H1 (cell line): ENCODE results near the gene DIRAS2. TPM values are rescaled to one million over a fixed set of nuclear protein-coding genes. Genes with fewer than 3 reads are reported as not detected.

Experiments
- CTCF ChIA-PET: fragments of 300-600 bp; sonication (Branson Sonifier 250); formaldehyde crosslinking; loops from one replicate; lab custom pipeline; 2021; ENCODE audit not compliant: partially characterized antibody; lab: Charles Lee
- POLR2A ChIA-PET: fragments of 300-600 bp; sonication (Branson Sonifier 250); formaldehyde crosslinking; loops from one replicate; lab custom pipeline; 2021; ENCODE audit warnings: inconsistent platforms; ENCODE audit not compliant: partially characterized antibody; lab: Charles Lee
- DNase-seq, 2 experiments: peaks; one replicate each; pipeline versions ENCODE4 v3.0.0 to v3.0.0-alpha.2; 2010 to 2022; ENCODE audit warnings: low spot score in 2 of 2, low read depth in 1 of 2, mixed read lengths in 1 of 2
- FAIRE-seq: peaks from 2 replicates; lab custom pipeline; 2011; peaks lifted over from hg19 to GRCh38; lab: Jason Lieb, UNC
- H2AFZ ChIP-seq: 2 replicates; pipeline ENCODE4 v1.8.1; 2012; ENCODE audit warnings: low read length, inconsistent platforms
- H2AK5ac ChIP-seq: 2 replicates; pipeline ENCODE4 v1.6.1; 2013; ENCODE audit warnings: low read depth, low read length
- H2BK120ac ChIP-seq: replicated peaks from 2 replicates; pipeline ENCODE3; 2013; ENCODE audit warnings: low read depth, low read length, inconsistent platforms
- H2BK12ac ChIP-seq: 2 replicates; pipeline ENCODE4 v1.6.1; 2013; ENCODE audit warnings: low read depth, low read length
- H2BK15ac ChIP-seq: 2 replicates; pipeline ENCODE4 v1.6.1; 2013; ENCODE audit warnings: low read length
- H2BK20ac ChIP-seq: 2 replicates; pipeline ENCODE4 v1.6.1; 2013; ENCODE audit warnings: low read length
- H2BK5ac ChIP-seq: 2 replicates; pipeline ENCODE4 v1.6.1; 2013; ENCODE audit warnings: low read depth, low read length
- H3K14ac ChIP-seq: 2 replicates; pipeline ENCODE4 v1.6.1; 2013; ENCODE audit warnings: inconsistent platforms; ENCODE audit not compliant: insufficient read length
- H3K18ac ChIP-seq: 2 replicates; pipeline ENCODE4 v1.6.1; 2013; ENCODE audit warnings: low read length; ENCODE audit errors: extremely low read depth
- H3K23ac ChIP-seq: 2 replicates; pipeline ENCODE4 v1.6.1; 2013; ENCODE audit warnings: inconsistent platforms; ENCODE audit not compliant: insufficient read length
- H3K23me2 ChIP-seq: 2 replicates; pipeline ENCODE4 v1.6.1; 2013; ENCODE audit warnings: low read depth, low read length
- H3K27ac ChIP-seq: 2 replicates; pipeline ENCODE4 v1.6.1; 2011; ENCODE audit warnings: low read depth, low read length, inconsistent platforms
- H3K27me3 ChIP-seq, 4 experiments: replicated peaks in 1 of 4; 1 replicate in 1 of 4; 2 replicates in 3 of 4; pipeline versions ENCODE4 v1.6.1 to v1.8.1; 2011 to 2013; ENCODE audit warnings: low read length in 3 of 4, mild to moderate bottlenecking in 3 of 4, inconsistent platforms in 2 of 4, mixed read lengths in 2 of 4, moderate library complexity in 1 of 4; ENCODE audit not compliant: control insufficient read depth in 3 of 4, insufficient read depth in 3 of 4; ENCODE audit errors: extremely low read depth in 1 of 4
- H3K36me3 ChIP-seq, 4 experiments: 2 replicates each; pipeline versions ENCODE4 v1.6.1 to v1.8.1; 2011 to 2013; ENCODE audit warnings: mild to moderate bottlenecking in 4 of 4, low read length in 3 of 4, moderate library complexity in 2 of 4, control low read depth in 1 of 4, inconsistent platforms in 1 of 4; ENCODE audit not compliant: insufficient read depth in 4 of 4, control insufficient read depth in 2 of 4
- H3K4ac ChIP-seq: replicated peaks from 2 replicates; pipeline ENCODE3; 2013; ENCODE audit warnings: low read length, low read depth, mixed read lengths, inconsistent platforms; ENCODE audit not compliant: insufficient read length
- H3K4me1 ChIP-seq, 4 experiments: replicated peaks in 1 of 4; 1 replicate in 1 of 4; 2 replicates in 3 of 4; pipeline versions ENCODE4 v1.6.1 to v1.8.1; 2011 to 2013; ENCODE audit warnings: low read length in 3 of 4, inconsistent platforms in 2 of 4, mixed read lengths in 1 of 4; ENCODE audit not compliant: insufficient read depth in 4 of 4, control insufficient read depth in 3 of 4
- H3K4me2 ChIP-seq, 2 experiments: 2 replicates each; pipeline versions ENCODE4 v1.6.1 to v1.8.1; 2011 to 2013; ENCODE audit warnings: low read depth in 2 of 2, low read length in 2 of 2, control low read depth in 1 of 2, inconsistent platforms in 1 of 2, mild to moderate bottlenecking in 1 of 2; ENCODE audit not compliant: insufficient read depth in 1 of 2
- H3K4me3 ChIP-seq, 4 experiments: fragments of 200-600, 300-600 bp in 1 of 4; sonication (generic), shearing (Covaris generic), sonication (Bioruptor Twin) in 1 of 4; 2 replicates each; pipeline versions ENCODE4 v1.5.1 to v1.8.1; 2011 to 2016; ENCODE audit warnings: low read length in 4 of 4, low read depth in 3 of 4, control low read depth in 2 of 4, inconsistent platforms in 2 of 4, mild to moderate bottlenecking in 2 of 4, mixed read lengths in 1 of 4, moderate library complexity in 1 of 4; ENCODE audit not compliant: insufficient read depth in 2 of 4; ENCODE audit errors: extremely low read depth in 1 of 4
- H3K56ac ChIP-seq: replicated peaks from 2 replicates; pipeline ENCODE3; 2013; ENCODE audit warnings: low read depth, mild to moderate bottlenecking, mixed read lengths, low read length, inconsistent platforms; ENCODE audit not compliant: insufficient read length
- H3K79me1 ChIP-seq: 2 replicates; pipeline ENCODE4 v1.6.1; 2013; ENCODE audit warnings: low read depth, low read length, control low read depth
- H3K79me2 ChIP-seq, 2 experiments: 2 replicates each; pipeline versions ENCODE4 v1.6.1 to v1.8.1; 2012 to 2013; ENCODE audit warnings: low read length in 2 of 2, mild to moderate bottlenecking in 2 of 2, inconsistent platforms in 1 of 2; ENCODE audit not compliant: insufficient read depth in 2 of 2, control insufficient read depth in 1 of 2
- H3K9ac ChIP-seq, 4 experiments: replicated peaks in 1 of 4; 1 replicate in 1 of 4; 2 replicates in 3 of 4; pipeline versions ENCODE4 v1.6.1 to v1.8.1; 2011 to 2013; ENCODE audit warnings: low read depth in 3 of 4, low read length in 3 of 4, control low read depth in 2 of 4, mild to moderate bottlenecking in 2 of 4, moderate library complexity in 2 of 4, inconsistent platforms in 1 of 4; ENCODE audit errors: extremely low read depth in 1 of 4
- H3K9me3 ChIP-seq, 2 experiments: 2 replicates each; pipeline versions ENCODE4 v1.6.1 to v1.8.1; 2012 to 2013; ENCODE audit warnings: mild to moderate bottlenecking in 2 of 2, moderate library complexity in 2 of 2, control low read depth in 1 of 2, inconsistent platforms in 1 of 2, low read depth in 1 of 2, low read length in 1 of 2, mixed read lengths in 1 of 2; ENCODE audit not compliant: insufficient read depth in 2 of 2
- H4K20me1 ChIP-seq, 2 experiments: replicated peaks in 1 of 2; 2 replicates each; pipeline versions ENCODE3 to v1.8.1; 2011 to 2013; ENCODE audit warnings: inconsistent platforms in 2 of 2, low read length in 2 of 2, mild to moderate bottlenecking in 1 of 2; ENCODE audit not compliant: insufficient read depth in 2 of 2, control insufficient read depth in 1 of 2
- H4K5ac ChIP-seq: 2 replicates; pipeline ENCODE4 v1.6.1; 2013; ENCODE audit warnings: low read length, low read depth, mixed read lengths, inconsistent platforms; ENCODE audit not compliant: insufficient read length
- H4K8ac ChIP-seq: 2 replicates; pipeline ENCODE4 v1.8.0; 2013; ENCODE audit warnings: mild to moderate bottlenecking, moderate library complexity, low read length, inconsistent platforms; ENCODE audit not compliant: insufficient read depth; ENCODE audit errors: extremely low read depth
- H4K91ac ChIP-seq: replicated peaks from 2 replicates; pipeline ENCODE3; 2013; ENCODE audit warnings: low read length, mixed read lengths, inconsistent platforms; ENCODE audit not compliant: insufficient read length
- BCL11A ChIP-seq, 2 experiments: IDR thresholded peaks; one replicate each; pipeline ENCODE4 v1.6.1; 2011; ENCODE audit warnings: low read depth in 2 of 2, low read length in 2 of 2, mild to moderate bottlenecking in 2 of 2
- CBX5 ChIP-seq: fragments of 300-800, 300-1000 bp; sonication (generic); IDR thresholded peaks from 2 replicates; pipeline ENCODE4 v1.7.1; 2016; ENCODE audit warnings: antibody characterized with exemption, low read length, low read depth
- CEBPB ChIP-seq: IDR thresholded peaks from 2 replicates; pipeline ENCODE4 v1.6.1; 2012; ENCODE audit warnings: low read depth, low read length
- CREB1 ChIP-seq: IDR thresholded peaks from 2 replicates; pipeline ENCODE4 v1.6.1; 2012; ENCODE audit warnings: inconsistent platforms
- GABPA ChIP-seq: IDR thresholded peaks from 2 replicates; pipeline ENCODE4 v1.6.1; 2011; ENCODE audit warnings: mild to moderate bottlenecking, low read length, moderate library complexity, borderline replicate concordance; ENCODE audit not compliant: insufficient read depth
- POU5F1 ChIP-seq: IDR thresholded peaks from 2 replicates; pipeline ENCODE4 v1.6.1; 2011; ENCODE audit warnings: low read depth, mild to moderate bottlenecking, low read length, moderate library complexity
- RAD21 ChIP-seq, 2 experiments: IDR thresholded peaks in 1 of 2; conservative IDR thresholded peaks in 1 of 2; 2 replicates each; pipeline ENCODE4 v1.6.1; 2011; ENCODE audit warnings: low read depth in 2 of 2, low read length in 2 of 2, improper control_type of control experiment in 1 of 2, inconsistent platforms in 1 of 2, mild to moderate bottlenecking in 1 of 2, moderate library complexity in 1 of 2
- RNF2 ChIP-seq: fragments of 200-900, 300-1000 bp; sonication (generic); IDR thresholded peaks from 2 replicates; pipeline ENCODE4 v1.7.1; 2016; ENCODE audit warnings: borderline replicate concordance, low read depth, mild to moderate bottlenecking, antibody characterized with exemption, low read length; ENCODE audit not compliant: poor library complexity, severe bottlenecking; ENCODE audit errors: missing control alignments
- RXRA ChIP-seq: IDR thresholded peaks from 2 replicates; pipeline ENCODE4 v1.6.1; 2011; ENCODE audit warnings: low read depth, mild to moderate bottlenecking, low read length, moderate library complexity; ENCODE audit not compliant: insufficient read depth
- SIN3A ChIP-seq, 2 experiments: IDR thresholded peaks in 1 of 2; conservative IDR thresholded peaks in 1 of 2; 2 replicates each; pipeline ENCODE4 v1.6.1; 2011 to 2012; ENCODE audit warnings: low read length in 2 of 2, improper control_type of control experiment in 1 of 2, low read depth in 1 of 2, mild to moderate bottlenecking in 1 of 2
- SIX5 ChIP-seq: IDR thresholded peaks from 2 replicates; pipeline ENCODE4 v1.6.1; 2011; ENCODE audit warnings: mild to moderate bottlenecking, low read depth, low read length
- SP1 ChIP-seq: IDR thresholded peaks from 2 replicates; pipeline ENCODE4 v1.6.1; 2011; ENCODE audit warnings: low read depth, low read length
- SP4 ChIP-seq: IDR thresholded peaks from 2 replicates; pipeline ENCODE4 v1.6.1; 2012; ENCODE audit warnings: low read length, inconsistent platforms
- TBP ChIP-seq: IDR thresholded peaks from 2 replicates; pipeline ENCODE4 v1.6.1; 2011; ENCODE audit warnings: low read depth, low read length, improper control_type of control experiment
- TEAD4 ChIP-seq: IDR thresholded peaks from 2 replicates; pipeline ENCODE4 v1.6.1; 2012; ENCODE audit warnings: low read depth, low read length, inconsistent platforms, mixed read lengths
- WGBS, 2 experiments: shearing (Covaris generic) in 1 of 2; methylation state at CpG; one replicate each; pipeline versions ENCODE4 v1.1.6 to v1.1.7; 2013 to 2015; ENCODE audit warnings: low lambda C conversion rate in 2 of 2, mixed read lengths in 2 of 2, inconsistent platforms in 1 of 2, low coverage in 1 of 2, missing lambda C conversion rate in 1 of 2; ENCODE audit not compliant: insufficient replicate concordance in 2 of 2, insufficient coverage in 1 of 2, insufficient read length in 1 of 2; ENCODE audit errors: extremely low coverage in 1 of 2, missing lambda C conversion rate in 1 of 2; 5-methylcytosine and 5-hydroxymethylcytosine counted together
- polyA plus RNA-seq, 7 experiments: library from polyadenylated mRNA; depleted of rRNA in 3 of 7; stranded (reverse) in 5 of 7; unstranded in 2 of 7; fragments of >200 nt in 5 of 7; fragments of 200-250 nt in 2 of 7; gene quantifications; 1 replicate in 5 of 7; 2 replicates in 1 of 7; 4 replicates in 1 of 7; pipeline versions ENCODE4 v1.2.1 to v1.2.3, GENCODE V29; 2011 to 2013; ENCODE audit warnings: missing spikeins in 2 of 7, mixed read lengths in 2 of 7
- total RNA-seq: library from RNA; stranded (reverse); fragmentation: NEBNext Ultra II Directional; extraction: Animal tissue kit (Norgen Biotek cat#: 25700); gene quantifications from 2 replicates; pipeline ENCODE4 v1.2.1, GENCODE V29; 2021

Gene DIRAS2
- total and polyA plus RNA-seq, 2 of the 8 experiments (the other 6 are each of a cell fraction or from before 2014, with no cell fraction given): 0.06 to 0.15 TPM

GRCh38 chr9:90598191-90598590 is 44.4 kb downstream of the DIRAS2 start:
- Histone ChIP-seq H2BK15ac (no peak overlapping the region), H3K56ac (no peak overlapping the region), H3K4me2 (no peak overlapping the region), H2AK5ac (no peak overlapping the region), H3K14ac (no peak overlapping the region), H2BK12ac (no peak overlapping the region), H2BK20ac (no peak overlapping the region), H4K5ac (no peak overlapping the region), H3K18ac (no peak overlapping the region), H3K9ac (no peak overlapping the region), H3K4me1 (no peaks in the 10 kb centered on the region), H2AFZ (no peak overlapping the region), H3K79me1 (no peaks in the 10 kb centered on the region), H3K23me2 (no peaks in the 10 kb centered on the region), H3K27ac (no peak overlapping the region), H4K91ac (no peak overlapping the region), H3K27me3 (no peaks in the 10 kb centered on the region), H3K4me3 (no peak overlapping the region), H3K23ac (no peak overlapping the region), H2BK5ac (no peak overlapping the region), H3K4ac (no peak overlapping the region), H4K8ac (no peak overlapping the region), H3K36me3 (no peaks in the 10 kb centered on the region), H3K9me3 (peaks cover 4 to 5% of the 10 kb centered on the region in 2 experiments; a peak in 2 of 4 replicates), H3K79me2 (no peaks in the 10 kb centered on the region), H4K20me1 (no peaks in the 10 kb centered on the region), H2BK120ac (no peak overlapping the region)
- FAIRE-seq (no peak), DNase-seq (no peak)
- ChIA-PET POLR2A (no interaction called here), CTCF (no interaction called here)
- 93% methylated on average over 5 of the region's 5 CpGs; no CpG with 5 or more reads in 1 of the 2 experiments for WGBS, 2 experiments
- TF ChIP-seq SIX5 (no peak), SIN3A (conservative IDR thresholded peaks at IDR 0.05 in 1 of 2, IDR thresholded peaks at IDR 0.05 in 1 of 2; ENCODE audit: low read depth in 1 of 2, low read length in 2 of 2) (no peak), RAD21 (IDR thresholded peaks at IDR 0.05 in 1 of 2, conservative IDR thresholded peaks at IDR 0.05 in 1 of 2; ENCODE audit: low read depth in 2 of 2, low read length in 2 of 2) (no peak), TBP (no peak), RXRA (no peak), CBX5 (no peak), TEAD4 (no peak), BCL11A (IDR thresholded peaks at IDR 0.05; ENCODE audit: low read depth in 2 of 2, low read length in 2 of 2) (no peak), CREB1 (no peak), GABPA (no peak), SP1 (no peak), SP4 (no peak), CEBPB (no peak), RNF2 (no peak), POU5F1 (no peak)
